Thyroid gland (tissue), 4 donors: ENCODE data around the gene ADAM33.

Source experiments
- POLR2A ChIP-seq, 2 donors: fragments of 450-650 bp; IDR thresholded peaks; one replicate each; pipeline ENCODE4 v1.6.1; 2017; ENCODE audit warnings: antibody characterized with exemption in 2 of 2, mild to moderate bottlenecking in 2 of 2, moderate library complexity in 1 of 2
- TF ChIP-seq, protein P1 (sequence below), 6 experiments: fragments of 200-600 bp in 3 of 6; fragments of 450-650 bp in 3 of 6; sonication (generic) in 3 of 6; IDR thresholded peaks; one replicate each; pipeline ENCODE4 v1.5.1; 2016 to 2019; ENCODE audit warnings: antibody characterized with exemption in 6 of 6, mild to moderate bottlenecking in 2 of 6, inconsistent platforms in 1 of 6, moderate library complexity in 1 of 6

GRCh38 chr20:3705491-3705969 is 23.7 kb upstream of the ADAM33 start:
- TF ChIP-seq, protein P1, sequence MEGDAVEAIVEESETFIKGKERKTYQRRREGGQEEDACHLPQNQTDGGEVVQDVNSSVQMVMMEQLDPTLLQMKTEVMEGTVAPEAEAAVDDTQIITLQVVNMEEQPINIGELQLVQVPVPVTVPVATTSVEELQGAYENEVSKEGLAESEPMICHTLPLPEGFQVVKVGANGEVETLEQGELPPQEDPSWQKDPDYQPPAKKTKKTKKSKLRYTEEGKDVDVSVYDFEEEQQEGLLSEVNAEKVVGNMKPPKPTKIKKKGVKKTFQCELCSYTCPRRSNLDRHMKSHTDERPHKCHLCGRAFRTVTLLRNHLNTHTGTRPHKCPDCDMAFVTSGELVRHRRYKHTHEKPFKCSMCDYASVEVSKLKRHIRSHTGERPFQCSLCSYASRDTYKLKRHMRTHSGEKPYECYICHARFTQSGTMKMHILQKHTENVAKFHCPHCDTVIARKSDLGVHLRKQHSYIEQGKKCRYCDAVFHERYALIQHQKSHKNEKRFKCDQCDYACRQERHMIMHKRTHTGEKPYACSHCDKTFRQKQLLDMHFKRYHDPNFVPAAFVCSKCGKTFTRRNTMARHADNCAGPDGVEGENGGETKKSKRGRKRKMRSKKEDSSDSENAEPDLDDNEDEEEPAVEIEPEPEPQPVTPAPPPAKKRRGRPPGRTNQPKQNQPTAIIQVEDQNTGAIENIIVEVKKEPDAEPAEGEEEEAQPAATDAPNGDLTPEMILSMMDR (IDR thresholded peaks at IDR 0.05): no peak
- TF ChIP-seq POLR2A (IDR thresholded peaks at IDR 0.05): no peak
